Measurements from ENCODE around the gene RTN1.

DNA sequence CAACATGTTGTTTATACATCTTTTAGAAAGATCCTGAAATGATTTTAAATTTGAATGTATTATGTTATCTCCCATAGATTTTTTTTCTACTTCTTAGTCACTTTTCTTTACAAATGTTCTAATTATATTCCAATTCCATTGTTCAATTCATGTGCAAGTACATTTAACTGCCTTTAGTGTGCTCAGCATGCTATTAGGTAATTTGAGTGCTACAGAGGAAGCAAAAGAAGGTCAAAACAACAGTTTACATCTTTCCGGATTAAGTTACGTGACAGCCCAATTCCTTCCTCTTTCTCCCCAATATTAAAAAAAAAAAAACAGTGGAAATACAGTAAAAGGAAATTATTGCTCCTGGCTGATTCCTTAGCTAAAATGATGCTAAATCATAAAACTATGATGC, 98.3 kb downstream of the RTN1 start:
- TF ChIP-seq, protein P1, sequence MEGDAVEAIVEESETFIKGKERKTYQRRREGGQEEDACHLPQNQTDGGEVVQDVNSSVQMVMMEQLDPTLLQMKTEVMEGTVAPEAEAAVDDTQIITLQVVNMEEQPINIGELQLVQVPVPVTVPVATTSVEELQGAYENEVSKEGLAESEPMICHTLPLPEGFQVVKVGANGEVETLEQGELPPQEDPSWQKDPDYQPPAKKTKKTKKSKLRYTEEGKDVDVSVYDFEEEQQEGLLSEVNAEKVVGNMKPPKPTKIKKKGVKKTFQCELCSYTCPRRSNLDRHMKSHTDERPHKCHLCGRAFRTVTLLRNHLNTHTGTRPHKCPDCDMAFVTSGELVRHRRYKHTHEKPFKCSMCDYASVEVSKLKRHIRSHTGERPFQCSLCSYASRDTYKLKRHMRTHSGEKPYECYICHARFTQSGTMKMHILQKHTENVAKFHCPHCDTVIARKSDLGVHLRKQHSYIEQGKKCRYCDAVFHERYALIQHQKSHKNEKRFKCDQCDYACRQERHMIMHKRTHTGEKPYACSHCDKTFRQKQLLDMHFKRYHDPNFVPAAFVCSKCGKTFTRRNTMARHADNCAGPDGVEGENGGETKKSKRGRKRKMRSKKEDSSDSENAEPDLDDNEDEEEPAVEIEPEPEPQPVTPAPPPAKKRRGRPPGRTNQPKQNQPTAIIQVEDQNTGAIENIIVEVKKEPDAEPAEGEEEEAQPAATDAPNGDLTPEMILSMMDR (IDR thresholded peaks at IDR 0.05 in 8 of 11, conservative IDR thresholded peaks at IDR 0.05 in 3 of 11): no peak
- TF ChIP-seq POLR2A (IDR thresholded peaks at IDR 0.05) (no peak), POLR2AphosphoS5 (IDR thresholded peaks at IDR 0.05) (no peak)

Measured in spleen (tissue), 7 donors.